OCI-LY3 (cell line): ENCODE data around the gene UCP1.
A peak's percentile ranks its signal among the peaks of the same experiment; 100 is the strongest.

Source experiments
- H2AFZ ChIP-seq: fragments of 200-600, 300-600 bp; shearing (Covaris generic); 2 replicates; pipeline ENCODE4 v1.6.0; 2014; ENCODE audit warnings: antibody characterized with exemption, low read depth, low read length
- H3K27ac ChIP-seq: fragments of 200-600, 300-600 bp; sonication (generic); 2 replicates; pipeline ENCODE4 v1.5.1; 2014; ENCODE audit warnings: mild to moderate bottlenecking, low read length, moderate library complexity, mixed read lengths
- H3K27me3 ChIP-seq: fragments of 200-600, 300-600 bp; sonication (generic); 2 replicates; pipeline ENCODE4 v1.6.1; 2014; ENCODE audit warnings: low read depth, low read length, mixed read lengths
- H3K36me3 ChIP-seq: fragments of 200-600, 300-600 bp; sonication (generic); replicated peaks from 2 replicates; pipeline ENCODE3; 2014; ENCODE audit warnings: low read depth, low read length, mixed read lengths
- H3K4me1 ChIP-seq: fragments of 300-600, 200-600 bp; sonication (generic); 2 replicates; pipeline ENCODE4 v1.6.1; 2014; ENCODE audit warnings: low read length, mixed read lengths
- H3K4me2 ChIP-seq: fragments of 200-600, 300-600 bp; sonication (generic); 2 replicates; pipeline ENCODE4 v1.6.1; 2014; ENCODE audit warnings: low read length, mixed read lengths
- H3K4me3 ChIP-seq: fragments of 300-600, 200-600 bp; sonication (generic); 2 replicates; pipeline ENCODE4 v1.5.1; 2014; ENCODE audit warnings: antibody characterized with exemption, mild to moderate bottlenecking, low read length, moderate library complexity
- H3K79me2 ChIP-seq: fragments of 300-600, 200-600 bp; shearing (Covaris generic); 2 replicates; pipeline ENCODE4 v1.6.1; 2014; ENCODE audit warnings: mild to moderate bottlenecking, low read length, mixed read lengths
- H3K9ac ChIP-seq: fragments of 300-600, 200-600 bp; shearing (Covaris generic); 2 replicates; pipeline ENCODE4 v1.6.0; 2014; ENCODE audit warnings: mild to moderate bottlenecking, low read length, moderate library complexity
- H3K9me3 ChIP-seq: fragments of 200-600, 300-600 bp; shearing (Covaris generic); 2 replicates; pipeline ENCODE4 v1.6.1; 2014; ENCODE audit warnings: low read length, mixed read lengths; ENCODE audit not compliant: insufficient read depth
- H4K20me1 ChIP-seq: fragments of 200-600, 300-600 bp; sonication (generic); 2 replicates; pipeline ENCODE4 v1.6.1; 2016; ENCODE audit warnings: low read length, mixed read lengths; ENCODE audit not compliant: insufficient read depth
- CTCF ChIP-seq: fragments of 200-600, 300-600 bp; sonication (generic); IDR thresholded peaks from 2 replicates; pipeline ENCODE4 v1.5.1; 2014; ENCODE audit warnings: antibody characterized with exemption, low read length, low read depth
- EZH2phosphoT487 ChIP-seq: fragments of 200-600 bp; shearing (Covaris generic); IDR thresholded peaks from 2 replicates; pipeline ENCODE4 v1.6.1; 2018; ENCODE audit warnings: antibody characterized with exemption, mixed run types, low read depth

UCP1 gene

GRCh38 chr4:140603286-140603685 is 34.5 kb upstream of the UCP1 start:
- Histone ChIP-seq H2AFZ (no peak overlapping the region), H3K4me1 (no peaks in the 10 kb centered on the region), H3K9me3 (no peaks in the 10 kb centered on the region), H3K4me3 (no peak overlapping the region), H3K79me2 (no peaks in the 10 kb centered on the region), H3K9ac (no peak overlapping the region), H3K36me3 (no peaks in the 10 kb centered on the region), H3K27ac (no peak overlapping the region), H3K27me3 (peaks cover 20% of the 10 kb centered on the region), H4K20me1 (no peaks in the 10 kb centered on the region), H3K4me2 (no peak overlapping the region)
- TF ChIP-seq CTCF (no peak), EZH2phosphoT487 (no peak)

GRCh38 chr4:140602714-140603113 is 34.0 kb upstream of the UCP1 start:
- H3K27ac ChIP-seq = no peak overlapping the region
- no peak overlapping the region for H3K4me2 ChIP-seq
- H3K4me3 ChIP-seq = no peak overlapping the region
- H4K20me1 ChIP-seq = no peaks in the 10 kb centered on the region
- no peaks in the 10 kb centered on the region for H3K4me1 ChIP-seq
- no peaks in the 10 kb centered on the region for H3K9me3 ChIP-seq
- H2AFZ ChIP-seq = no peak overlapping the region
- no peak overlapping the region for H3K9ac ChIP-seq
- peaks cover 20% of the 10 kb centered on the region for H3K27me3 ChIP-seq
- no peaks in the 10 kb centered on the region for H3K79me2 ChIP-seq
- TF ChIP-seq EZH2phosphoT487 (no peak), CTCF (no peak)
- H3K36me3 ChIP-seq = no peaks in the 10 kb centered on the region

- no peak overlapping the region for H3K4me2 ChIP-seq
- no peaks in the 10 kb centered on the region for H3K79me2 ChIP-seq
- H3K36me3 ChIP-seq = no peaks in the 10 kb centered on the region
- TF ChIP-seq CTCF (no peak), EZH2phosphoT487 (no peak)
- H2AFZ ChIP-seq = no peak overlapping the region
- peaks cover 17% of the 10 kb centered on the region for H3K27me3 ChIP-seq
- no peaks in the 10 kb centered on the region for H4K20me1 ChIP-seq
- no peaks in the 10 kb centered on the region for H3K9me3 ChIP-seq
- H3K27ac ChIP-seq = no peak overlapping the region
- no peak overlapping the region for H3K4me3 ChIP-seq
- no peaks in the 10 kb centered on the region for H3K4me1 ChIP-seq
- H3K9ac ChIP-seq = no peak overlapping the region
These were observed 31.6 kb upstream of the UCP1 start for GRCh38 chr4:140600408-140600807.

GRCh38 chr4:140595065-140595464 is 26.3 kb upstream of the UCP1 start:
- no peaks in the 10 kb centered on the region for H3K9me3 ChIP-seq
- H3K4me3 ChIP-seq = no peak overlapping the region
- H3K27ac ChIP-seq = no peak overlapping the region
- H3K27me3 ChIP-seq = peaks cover 32% of the 10 kb centered on the region
- TF ChIP-seq CTCF (peak; percentile 81), EZH2phosphoT487 (no peak)
- no peak overlapping the region for H2AFZ ChIP-seq
- H3K4me1 ChIP-seq = no peaks in the 10 kb centered on the region
- no peaks in the 10 kb centered on the region for H3K36me3 ChIP-seq
- no peaks in the 10 kb centered on the region for H4K20me1 ChIP-seq
- no peak overlapping the region for H3K4me2 ChIP-seq
- no peak overlapping the region for H3K9ac ChIP-seq
- H3K79me2 ChIP-seq = no peaks in the 10 kb centered on the region
